ENCODE measurements around the gene DLGAP1.

DNA sequence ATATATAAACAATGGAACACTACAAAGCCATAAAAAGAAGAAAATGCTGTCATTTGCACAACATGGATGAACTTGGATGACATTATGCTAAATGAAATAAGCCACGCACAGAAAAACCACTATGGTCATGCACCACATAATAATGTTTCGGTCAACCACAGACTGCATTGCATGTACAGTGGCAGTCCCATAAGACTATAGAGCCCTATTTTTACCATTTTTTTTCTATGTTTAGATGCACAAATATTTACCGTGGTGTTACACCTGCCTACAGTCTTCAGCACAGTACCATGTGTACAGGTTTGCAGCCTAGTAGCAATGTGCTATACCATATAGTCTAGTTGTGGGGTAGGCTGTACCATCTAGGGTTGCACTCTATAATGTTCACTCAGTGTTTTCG lies 476.1 kb downstream of the DLGAP1 start:
- no peak for TF ChIP-seq POLR2A (IDR thresholded peaks at IDR 0.05)
- TF ChIP-seq, protein P1, sequence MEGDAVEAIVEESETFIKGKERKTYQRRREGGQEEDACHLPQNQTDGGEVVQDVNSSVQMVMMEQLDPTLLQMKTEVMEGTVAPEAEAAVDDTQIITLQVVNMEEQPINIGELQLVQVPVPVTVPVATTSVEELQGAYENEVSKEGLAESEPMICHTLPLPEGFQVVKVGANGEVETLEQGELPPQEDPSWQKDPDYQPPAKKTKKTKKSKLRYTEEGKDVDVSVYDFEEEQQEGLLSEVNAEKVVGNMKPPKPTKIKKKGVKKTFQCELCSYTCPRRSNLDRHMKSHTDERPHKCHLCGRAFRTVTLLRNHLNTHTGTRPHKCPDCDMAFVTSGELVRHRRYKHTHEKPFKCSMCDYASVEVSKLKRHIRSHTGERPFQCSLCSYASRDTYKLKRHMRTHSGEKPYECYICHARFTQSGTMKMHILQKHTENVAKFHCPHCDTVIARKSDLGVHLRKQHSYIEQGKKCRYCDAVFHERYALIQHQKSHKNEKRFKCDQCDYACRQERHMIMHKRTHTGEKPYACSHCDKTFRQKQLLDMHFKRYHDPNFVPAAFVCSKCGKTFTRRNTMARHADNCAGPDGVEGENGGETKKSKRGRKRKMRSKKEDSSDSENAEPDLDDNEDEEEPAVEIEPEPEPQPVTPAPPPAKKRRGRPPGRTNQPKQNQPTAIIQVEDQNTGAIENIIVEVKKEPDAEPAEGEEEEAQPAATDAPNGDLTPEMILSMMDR (IDR thresholded peaks at IDR 0.05): no peak

Data from testis (tissue), 2 donors.